CD14-positive monocyte (primary cell): ENCODE results near the gene ANP32A. TPM values are rescaled to one million over a fixed set of nuclear protein-coding genes. Genes with fewer than 3 reads are reported as not detected.

Experiments
- DNase-seq, 3 donors: peaks; one replicate each; pipeline ENCODE4 v3.0.0-alpha.2; 2011 to 2022
- H2AFZ ChIP-seq: 2 replicates; pipeline ENCODE4 v1.6.0; 2012; ENCODE audit warnings: mild to moderate bottlenecking, low read depth, low read length, inconsistent platforms; ENCODE audit not compliant: insufficient read depth, poor library complexity, severe bottlenecking
- H3K27ac ChIP-seq, 2 donors: 1 replicate in 1 of 2; 2 replicates in 1 of 2; pipeline ENCODE4 v1.5.1; 2012 to 2013; ENCODE audit warnings: low read length in 2 of 2, control low read depth in 1 of 2, inconsistent platforms in 1 of 2, low read depth in 1 of 2, mild to moderate bottlenecking in 1 of 2
- H3K27me3 ChIP-seq, 2 donors: one replicate each; pipeline versions ENCODE4 v1.6.0 to v1.6.1; 2011 to 2013; ENCODE audit warnings: low read length in 2 of 2; ENCODE audit not compliant: control insufficient read depth in 2 of 2, insufficient read depth in 2 of 2
- H3K36me3 ChIP-seq, 2 donors: replicated peaks in 1 of 2; 1 replicate in 1 of 2; 2 replicates in 1 of 2; pipeline versions ENCODE4 v1.5.1 to v1.6.1; 2012 to 2013; ENCODE audit warnings: low read length in 2 of 2, control low read depth in 1 of 2, inconsistent platforms in 1 of 2, mild to moderate bottlenecking in 1 of 2; ENCODE audit not compliant: insufficient read depth in 2 of 2, control insufficient read depth in 1 of 2
- H3K4me1 ChIP-seq, 2 donors: 1 replicate in 1 of 2; 2 replicates in 1 of 2; pipeline versions ENCODE4 v1.5.1 to v1.6.1; 2012 to 2013; ENCODE audit warnings: low read length in 2 of 2, control low read depth in 1 of 2, inconsistent platforms in 1 of 2, mild to moderate bottlenecking in 1 of 2, moderate library complexity in 1 of 2; ENCODE audit not compliant: insufficient read depth in 2 of 2, control insufficient read depth in 1 of 2
- H3K4me2 ChIP-seq: replicated peaks from 2 replicates; pipeline ENCODE3; 2012; ENCODE audit warnings: low read length, moderate library complexity, mild to moderate bottlenecking; ENCODE audit not compliant: poor library complexity, severe bottlenecking; ENCODE audit errors: extremely low read depth
- H3K4me3 ChIP-seq, 3 experiments: fragments of 200-600 bp in 1 of 3; sonication (generic) in 1 of 3; replicated peaks in 1 of 3; 1 replicate in 2 of 3; 2 replicates in 1 of 3; pipeline ENCODE4 v1.5.1; 2011 to 2013; ENCODE audit warnings: low read length in 3 of 3, mild to moderate bottlenecking in 3 of 3, control low read depth in 2 of 3, low read depth in 2 of 3, inconsistent platforms in 1 of 3, moderate library complexity in 1 of 3
- H3K79me2 ChIP-seq: 2 replicates; pipeline ENCODE4 v1.6.0; 2012; ENCODE audit warnings: mild to moderate bottlenecking, control low read depth, inconsistent platforms, low read length, moderate library complexity; ENCODE audit not compliant: insufficient read depth
- H3K9ac ChIP-seq: 2 replicates; pipeline ENCODE4 v1.6.0; 2017; ENCODE audit warnings: low read length, mild to moderate bottlenecking; ENCODE audit not compliant: insufficient read depth, poor library complexity, severe bottlenecking
- H3K9me3 ChIP-seq, 2 donors: replicated peaks in 1 of 2; 1 replicate in 1 of 2; 2 replicates in 1 of 2; pipeline versions ENCODE4 v1.5.1 to v1.6.1; 2012 to 2013; ENCODE audit warnings: low read length in 2 of 2, control low read depth in 1 of 2; ENCODE audit not compliant: control insufficient read depth in 1 of 2, insufficient read depth in 1 of 2
- H4K20me1 ChIP-seq: 2 replicates; pipeline ENCODE4 v1.6.0; 2012; ENCODE audit warnings: mild to moderate bottlenecking, low read length, control low read depth, moderate library complexity; ENCODE audit not compliant: insufficient read depth
- H3K27ac Mint-ChIP-seq, 7 donors: one replicate each; pipeline ENCODE4 v1.8.0; 2020; ENCODE audit warnings: mild to moderate bottlenecking in 7 of 7, mixed read lengths in 7 of 7, moderate library complexity in 6 of 7, inconsistent platforms in 2 of 7
- H3K27me3 Mint-ChIP-seq, 3 donors: one replicate each; pipeline ENCODE4 v1.8.0; 2021 to 2022; ENCODE audit warnings: low read depth in 3 of 3, mild to moderate bottlenecking in 3 of 3, mixed read lengths in 3 of 3, moderate library complexity in 3 of 3, inconsistent platforms in 1 of 3
- H3K36me3 Mint-ChIP-seq, 2 donors: one replicate each; pipeline ENCODE4 v1.8.0; 2020; ENCODE audit warnings: mixed read lengths in 2 of 2, inconsistent platforms in 1 of 2, mild to moderate bottlenecking in 1 of 2
- H3K4me1 Mint-ChIP-seq: one replicate; pipeline ENCODE4 v1.8.0; 2020; ENCODE audit warnings: mild to moderate bottlenecking, mixed read lengths
- H3K4me3 Mint-ChIP-seq, 2 donors: one replicate each; pipeline ENCODE4 v1.8.0; 2020; ENCODE audit warnings: mild to moderate bottlenecking in 2 of 2, mixed read lengths in 2 of 2, moderate library complexity in 1 of 2
- H3K9me3 Mint-ChIP-seq, 7 donors: one replicate each; pipeline ENCODE4 v1.8.0; 2020 to 2022; ENCODE audit warnings: mixed read lengths in 7 of 7, mild to moderate bottlenecking in 6 of 7, moderate library complexity in 6 of 7, inconsistent platforms in 2 of 7
- WGBS: methylation state at CpG from one replicate; pipeline ENCODE4 v1.1.5; 2013; ENCODE audit warnings: missing lambda C conversion rate; ENCODE audit not compliant: insufficient coverage; 5-methylcytosine and 5-hydroxymethylcytosine counted together
- intact Hi-C, 2 donors: fragments of 100-400 bp; cut with micrococcal nuclease; formaldehyde crosslinking; loops; one replicate each; pipeline versions ENCODE4 v1.15.0 to v1.15.1; 2023
- polyA plus RNA-seq, 3 donors: library from polyadenylated mRNA; depleted of rRNA in 1 of 3; unstranded in 2 of 3; stranded (reverse) in 1 of 3; fragments of 300-500 nt in 2 of 3; fragments of >200 nt in 1 of 3; fragmentation: Illumina TruSeq in 2 of 3; gene quantifications; 1 replicate in 2 of 3; 2 replicates in 1 of 3; pipeline ENCODE4 v1.2.3, GENCODE V29; 2012 to 2021
- TF ChIP-seq, protein P1 (sequence below): fragments of 200-600 bp; IDR thresholded peaks from one replicate; pipeline ENCODE4 v1.8.0; 2022; ENCODE audit warnings: antibody characterized with exemption, mild to moderate bottlenecking

Gene ANP32A
- polyA plus RNA-seq, 3 donors = 75.4 to 98.8 (median 86.8) TPM

DNA sequence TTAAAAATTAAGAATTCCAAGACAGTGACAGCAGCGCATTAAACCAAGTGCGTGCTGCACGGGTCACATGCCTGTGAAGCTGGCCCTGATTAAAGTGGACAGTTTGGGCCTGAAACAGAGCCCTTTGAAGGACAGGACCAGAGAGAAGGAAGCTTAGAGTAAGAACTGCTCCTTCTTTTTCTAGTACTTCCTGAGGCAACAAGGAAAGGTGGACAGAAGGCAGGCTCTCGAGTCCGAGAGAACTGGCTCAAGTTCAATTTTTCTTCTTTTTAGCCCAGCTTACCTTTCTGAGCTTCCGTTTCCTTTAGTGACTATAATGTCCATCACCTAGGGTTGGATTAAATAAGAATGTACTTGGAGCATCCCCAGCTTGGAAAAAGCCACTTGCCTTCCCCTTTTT, 26.9 kb downstream of the ANP32A start:
- H3K4me3 ChIP-seq = peak overlapping the region in 1 of 3 experiments; percentile 71
- no peaks in the 10 kb centered on the region for H3K27me3 ChIP-seq
- Mint-ChIP-seq H3K36me3 (peaks cover 7 to 23% of the 10 kb centered on the region in 2 donors), H3K9me3 (no peaks in the 10 kb centered on the region), H3K4me1 (peaks cover 98% of the 10 kb centered on the region), H3K27me3 (peaks cover 0 to 2% (median 0%) of the 10 kb centered on the region in 3 donors), H3K27ac (peak overlapping the region in 2 of 7 donors; percentile 91), H3K4me3 (no peak overlapping the region)
- no peak overlapping the region for H3K9ac ChIP-seq
- H3K27ac ChIP-seq = peak overlapping the region; percentile 27 to 92
- intact Hi-C loops = loop anchor here in 1 of 2 donors (2.0 kb wide), 1 partner anchor 23 kb away; no protein-coding TSS in a partner anchor
- peak overlapping the region; percentile 83 for H3K4me2 ChIP-seq
- no peak for DNase-seq
- peaks cover 94% of the 10 kb centered on the region for H3K79me2 ChIP-seq
- H3K4me1 ChIP-seq = peaks cover 98 to 100% of the 10 kb centered on the region in 2 donors
- peaks cover 70% of the 10 kb centered on the region for H4K20me1 ChIP-seq
- H3K36me3 ChIP-seq = peaks cover 0 to 9% of the 10 kb centered on the region in 2 donors
- whole genome bisulfite sequencing = 100% methylated on average over 3 of the region's 6 CpGs
- TF ChIP-seq, protein P1, sequence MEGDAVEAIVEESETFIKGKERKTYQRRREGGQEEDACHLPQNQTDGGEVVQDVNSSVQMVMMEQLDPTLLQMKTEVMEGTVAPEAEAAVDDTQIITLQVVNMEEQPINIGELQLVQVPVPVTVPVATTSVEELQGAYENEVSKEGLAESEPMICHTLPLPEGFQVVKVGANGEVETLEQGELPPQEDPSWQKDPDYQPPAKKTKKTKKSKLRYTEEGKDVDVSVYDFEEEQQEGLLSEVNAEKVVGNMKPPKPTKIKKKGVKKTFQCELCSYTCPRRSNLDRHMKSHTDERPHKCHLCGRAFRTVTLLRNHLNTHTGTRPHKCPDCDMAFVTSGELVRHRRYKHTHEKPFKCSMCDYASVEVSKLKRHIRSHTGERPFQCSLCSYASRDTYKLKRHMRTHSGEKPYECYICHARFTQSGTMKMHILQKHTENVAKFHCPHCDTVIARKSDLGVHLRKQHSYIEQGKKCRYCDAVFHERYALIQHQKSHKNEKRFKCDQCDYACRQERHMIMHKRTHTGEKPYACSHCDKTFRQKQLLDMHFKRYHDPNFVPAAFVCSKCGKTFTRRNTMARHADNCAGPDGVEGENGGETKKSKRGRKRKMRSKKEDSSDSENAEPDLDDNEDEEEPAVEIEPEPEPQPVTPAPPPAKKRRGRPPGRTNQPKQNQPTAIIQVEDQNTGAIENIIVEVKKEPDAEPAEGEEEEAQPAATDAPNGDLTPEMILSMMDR = no peak
- H2AFZ ChIP-seq = no peak overlapping the region
- H3K9me3 ChIP-seq = no peaks in the 10 kb centered on the region

DNA sequence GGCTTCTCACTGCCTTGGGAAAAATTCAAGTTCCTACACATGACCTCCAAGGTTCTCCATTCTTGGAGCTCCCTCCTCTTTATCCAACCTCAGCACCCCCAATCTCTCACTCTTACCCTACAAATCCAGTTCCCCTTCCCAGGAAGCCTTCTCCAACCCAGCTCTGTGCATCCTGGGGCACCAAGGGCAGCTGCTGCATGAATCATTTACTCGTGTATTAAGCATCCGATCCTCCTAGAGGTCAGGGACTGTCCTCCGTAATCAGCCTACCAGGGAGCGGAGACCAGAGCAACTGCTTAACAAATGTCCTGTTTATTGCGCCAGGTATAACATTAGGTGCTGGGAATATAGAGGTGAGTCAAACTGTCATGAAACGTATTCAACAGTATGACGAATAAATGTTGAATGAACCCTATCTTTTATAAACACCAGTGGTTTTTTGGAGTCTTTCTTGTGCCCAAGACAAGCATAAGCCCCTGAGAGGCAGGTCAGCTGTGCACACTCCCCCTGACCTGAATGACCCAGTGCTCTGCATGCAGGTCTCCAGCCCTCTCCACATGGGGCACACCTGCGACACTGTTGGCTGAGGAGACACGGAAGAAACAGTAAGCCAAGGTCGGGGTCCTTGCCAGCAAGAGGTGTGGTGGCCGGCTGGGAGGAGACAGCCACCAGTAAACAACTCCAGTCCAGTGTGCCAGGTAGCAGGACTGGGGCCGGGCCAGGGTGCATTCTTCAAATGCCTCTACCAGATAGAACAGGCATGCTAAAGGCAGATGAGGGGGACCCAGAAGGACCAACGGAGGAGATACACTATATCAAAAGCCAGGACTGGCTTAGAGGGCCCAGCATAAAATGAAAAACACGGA, 27.6 kb downstream of the ANP32A start:
- H3K4me1 Mint-ChIP-seq = peaks cover 97% of the 10 kb centered on the region
- H3K27ac ChIP-seq = peak overlapping the region; percentile 75 to 92
- H3K4me1 ChIP-seq = peaks cover 95 to 100% of the 10 kb centered on the region in 2 donors
- intact Hi-C loops = no loop called here
- H3K4me2 ChIP-seq = peak overlapping the region; percentile 69
- H3K27me3 Mint-ChIP-seq = peaks cover 0 to 2% (median 0%) of the 10 kb centered on the region in 3 donors
- peaks cover 0 to 9% of the 10 kb centered on the region in 2 donors for H3K36me3 ChIP-seq
- H3K27ac Mint-ChIP-seq = peak overlapping the region; percentile 89 to 99 (median 95)
- H3K4me3 ChIP-seq = peak overlapping the region in 1 of 3 experiments; percentile 71
- H3K36me3 Mint-ChIP-seq = peaks cover 9 to 22% of the 10 kb centered on the region in 2 donors
- peaks cover 70% of the 10 kb centered on the region for H4K20me1 ChIP-seq
- peaks cover 0 to 2% (median 0%) of the 10 kb centered on the region in 7 donors for H3K9me3 Mint-ChIP-seq
- H3K27me3 ChIP-seq = no peaks in the 10 kb centered on the region
- peak in 1 of 3 donors; percentile 43 for DNase-seq
- 84% methylated on average over 9 of the region's 14 CpGs for WGBS
- no peaks in the 10 kb centered on the region for H3K9me3 ChIP-seq
- no peak overlapping the region for H2AFZ ChIP-seq
- TF ChIP-seq, protein P1 = no peak
- no peak overlapping the region for H3K9ac ChIP-seq
- peaks cover 94% of the 10 kb centered on the region for H3K79me2 ChIP-seq
- H3K4me3 Mint-ChIP-seq = no peak overlapping the region
